Testis (tissue), 3 donors: Measurements from ENCODE around the gene CDH11. TPM values are rescaled to one million over a fixed set of nuclear protein-coding genes. Genes with fewer than 3 reads are reported as not detected.

Source experiments
- DNase-seq: peaks from one replicate; pipeline ENCODE4 v3.0.0-alpha.2; 2019
- H3K27ac ChIP-seq, 2 donors: fragments of 200-600 bp; sonication (generic); one replicate each; pipeline ENCODE4 v1.5.1; 2019
- H3K27me3 ChIP-seq: fragments of 200-600 bp; sonication (generic); one replicate; pipeline ENCODE4 v1.5.1; 2019
- H3K36me3 ChIP-seq: fragments of 200-600 bp; sonication (generic); one replicate; pipeline ENCODE4 v1.5.1; 2017; ENCODE audit warnings: low read depth; ENCODE audit errors: missing control alignments
- H3K4me1 ChIP-seq: fragments of 200-600 bp; sonication (generic); one replicate; pipeline ENCODE4 v1.5.1; 2019
- H3K4me3 ChIP-seq, 2 donors: fragments of 200-600 bp; sonication (generic); one replicate each; pipeline ENCODE4 v1.5.1; 2017 to 2019
- H3K9me3 ChIP-seq: fragments of 200-600 bp; sonication (generic); one replicate; pipeline ENCODE4 v1.5.1; 2017
- POLR2A ChIP-seq: fragments of 450-650 bp; IDR thresholded peaks from one replicate; pipeline ENCODE4 v1.6.1; 2017; ENCODE audit warnings: antibody characterized with exemption, mild to moderate bottlenecking, moderate library complexity
- WGBS, 2 donors: methylation state at CpG; one replicate each; pipeline ENCODE4 v1.1.5; 2018; 5-methylcytosine and 5-hydroxymethylcytosine counted together
- intact Hi-C: fragments of 100-400 bp; cut with DNase I; formaldehyde crosslinking; loops from one replicate; pipeline ENCODE4 v1.15.1; 2023; ENCODE audit warnings: low total_unique reads
- polyA plus RNA-seq: library from polyadenylated mRNA; stranded (reverse); fragments of 350-450 nt; fragmentation: Illumina TruSeq; extraction: RNeasy Lipid Tissue Mini Kit (QIAGEN cat#74804); gene quantifications from one replicate; pipeline ENCODE4 v1.2.3, GENCODE V29; 2014; ENCODE audit warnings: low read depth, low replicate concordance; ENCODE audit not compliant: insufficient read depth
- total RNA-seq, 2 donors: library from RNA; depleted of rRNA; stranded (reverse); fragments of >200 nt; gene quantifications; one replicate each; pipeline ENCODE4 v1.2.3, GENCODE V29; 2016
- TF ChIP-seq, protein P1 (sequence below), 3 experiments: fragments of 450-650 bp in 2 of 3; fragments of 200-600 bp in 1 of 3; sonication (generic) in 1 of 3; IDR thresholded peaks; one replicate each; pipeline ENCODE4 v1.5.1; 2016 to 2019; ENCODE audit warnings: antibody characterized with exemption in 3 of 3, mild to moderate bottlenecking in 2 of 3, moderate library complexity in 1 of 3

The CDH11 gene
- total and polyA plus RNA-seq, 3 donors from 2014 or later = 24.0 to 32.8 (median 32.5) TPM

DNA sequence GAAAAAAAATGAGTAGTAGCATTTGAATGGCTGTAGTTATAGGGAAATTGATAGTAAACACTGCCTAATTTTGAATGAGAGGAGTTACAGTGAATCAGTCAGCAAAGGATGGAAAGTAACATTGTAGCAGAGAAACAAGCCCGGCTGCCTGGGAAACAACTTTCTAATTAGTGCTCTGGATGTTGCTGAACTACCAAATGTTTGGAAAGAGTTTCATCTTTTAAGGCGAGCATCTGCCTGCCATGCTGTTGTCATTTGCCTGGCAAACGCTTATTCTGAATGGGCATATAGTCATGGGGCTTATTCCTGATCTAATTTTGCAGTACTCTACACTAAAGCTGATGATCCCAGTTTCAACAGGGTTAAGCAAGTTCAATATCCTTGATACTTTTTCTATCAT, 138.6 kb downstream of the CDH11 start:
- intact Hi-C loops = no loop called here
- no peak overlapping the region for H3K27ac ChIP-seq
- H3K9me3 ChIP-seq = no peaks in the 10 kb centered on the region
- H3K4me3 ChIP-seq = no peak overlapping the region
- H3K36me3 ChIP-seq = no peaks in the 10 kb centered on the region
- H3K27me3 ChIP-seq = no peaks in the 10 kb centered on the region
- peaks cover 12% of the 10 kb centered on the region for H3K4me1 ChIP-seq
- TF ChIP-seq, protein P1, sequence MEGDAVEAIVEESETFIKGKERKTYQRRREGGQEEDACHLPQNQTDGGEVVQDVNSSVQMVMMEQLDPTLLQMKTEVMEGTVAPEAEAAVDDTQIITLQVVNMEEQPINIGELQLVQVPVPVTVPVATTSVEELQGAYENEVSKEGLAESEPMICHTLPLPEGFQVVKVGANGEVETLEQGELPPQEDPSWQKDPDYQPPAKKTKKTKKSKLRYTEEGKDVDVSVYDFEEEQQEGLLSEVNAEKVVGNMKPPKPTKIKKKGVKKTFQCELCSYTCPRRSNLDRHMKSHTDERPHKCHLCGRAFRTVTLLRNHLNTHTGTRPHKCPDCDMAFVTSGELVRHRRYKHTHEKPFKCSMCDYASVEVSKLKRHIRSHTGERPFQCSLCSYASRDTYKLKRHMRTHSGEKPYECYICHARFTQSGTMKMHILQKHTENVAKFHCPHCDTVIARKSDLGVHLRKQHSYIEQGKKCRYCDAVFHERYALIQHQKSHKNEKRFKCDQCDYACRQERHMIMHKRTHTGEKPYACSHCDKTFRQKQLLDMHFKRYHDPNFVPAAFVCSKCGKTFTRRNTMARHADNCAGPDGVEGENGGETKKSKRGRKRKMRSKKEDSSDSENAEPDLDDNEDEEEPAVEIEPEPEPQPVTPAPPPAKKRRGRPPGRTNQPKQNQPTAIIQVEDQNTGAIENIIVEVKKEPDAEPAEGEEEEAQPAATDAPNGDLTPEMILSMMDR (IDR thresholded peaks at IDR 0.05) = no peak
- no peak for TF ChIP-seq POLR2A
- 58 to 60% methylated on average over 3 of the region's 3 CpGs for WGBS, 2 donors
- peak; percentile 68 for DNase-seq

DNA sequence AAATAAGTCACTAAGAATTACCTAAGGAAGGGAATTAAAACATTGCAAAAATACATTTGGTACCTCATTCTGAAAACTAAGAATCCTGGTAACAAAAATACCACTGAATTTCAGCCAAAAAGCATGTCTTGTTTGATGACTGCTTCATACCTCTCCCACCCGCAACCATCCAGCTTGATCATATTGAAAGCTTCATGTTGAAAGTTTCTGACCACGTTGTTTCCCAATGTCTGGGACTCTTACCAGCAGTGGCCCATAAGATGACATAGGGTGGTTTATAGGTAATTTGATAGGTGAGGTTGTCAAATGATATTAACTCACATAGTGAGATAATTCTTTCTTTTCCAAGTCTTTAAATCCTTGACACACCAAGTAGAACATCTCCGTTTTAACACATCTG, 139.3 kb downstream of the CDH11 start:
- no peaks in the 10 kb centered on the region for H3K27me3 ChIP-seq
- no peak for TF ChIP-seq POLR2A
- TF ChIP-seq, protein P1 (IDR thresholded peaks at IDR 0.05) = no peak
- WGBS, 2 donors = 81 to 83% methylated on average over 3 of the region's 3 CpGs
- intact Hi-C loops = no loop called here
- H3K27ac ChIP-seq = no peak overlapping the region
- H3K4me1 ChIP-seq = peaks cover 12% of the 10 kb centered on the region
- no peak overlapping the region for H3K4me3 ChIP-seq
- no peak for DNase-seq
- H3K36me3 ChIP-seq = no peaks in the 10 kb centered on the region
- H3K9me3 ChIP-seq = no peaks in the 10 kb centered on the region

DNA sequence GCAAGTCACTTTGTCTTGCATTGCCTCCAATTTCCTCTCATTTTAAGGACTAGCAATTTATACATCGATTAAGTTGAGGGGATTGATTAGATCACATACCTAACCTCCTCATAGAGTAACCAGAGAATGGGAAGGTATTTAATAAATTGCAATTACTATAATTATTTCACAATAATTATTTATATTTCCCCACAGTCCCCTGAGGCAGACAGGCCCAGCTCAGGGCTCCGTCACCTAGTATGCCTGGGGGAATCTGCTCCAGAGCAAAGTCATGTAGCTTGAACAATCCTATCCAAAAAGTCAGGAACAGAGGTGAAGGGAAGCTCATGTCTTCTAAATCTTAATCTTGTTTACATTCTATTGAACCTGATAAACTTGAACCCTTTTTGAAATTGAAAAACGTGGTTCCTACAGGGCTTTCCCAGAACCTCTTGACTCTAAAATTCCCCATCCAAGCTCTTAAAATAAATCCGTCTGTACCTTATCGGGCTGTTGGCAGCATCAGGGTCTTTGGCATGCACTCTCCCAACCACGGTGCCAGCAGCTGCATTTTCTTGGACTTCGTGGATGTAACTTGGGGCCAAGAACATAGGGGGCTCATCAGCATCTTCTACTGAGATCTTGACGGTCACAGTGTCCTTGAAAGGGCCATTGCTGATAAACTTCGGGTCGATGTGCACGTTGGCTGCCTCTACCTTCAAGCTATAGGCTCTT, 140.1 kb downstream of the CDH11 start:
- 54 to 59% methylated on average over 11 of the region's 11 CpGs for WGBS, 2 donors
- intact Hi-C loops = no loop called here
- Histone ChIP-seq H3K36me3 (no peaks in the 10 kb centered on the region), H3K9me3 (no peaks in the 10 kb centered on the region), H3K4me1 (peaks cover 12% of the 10 kb centered on the region), H3K27me3 (no peaks in the 10 kb centered on the region), H3K4me3 (no peak overlapping the region), H3K27ac (no peak overlapping the region)
- TF ChIP-seq, protein P1 (IDR thresholded peaks at IDR 0.05) = no peak
- TF ChIP-seq POLR2A = no peak
- no peak for DNase-seq

DNA sequence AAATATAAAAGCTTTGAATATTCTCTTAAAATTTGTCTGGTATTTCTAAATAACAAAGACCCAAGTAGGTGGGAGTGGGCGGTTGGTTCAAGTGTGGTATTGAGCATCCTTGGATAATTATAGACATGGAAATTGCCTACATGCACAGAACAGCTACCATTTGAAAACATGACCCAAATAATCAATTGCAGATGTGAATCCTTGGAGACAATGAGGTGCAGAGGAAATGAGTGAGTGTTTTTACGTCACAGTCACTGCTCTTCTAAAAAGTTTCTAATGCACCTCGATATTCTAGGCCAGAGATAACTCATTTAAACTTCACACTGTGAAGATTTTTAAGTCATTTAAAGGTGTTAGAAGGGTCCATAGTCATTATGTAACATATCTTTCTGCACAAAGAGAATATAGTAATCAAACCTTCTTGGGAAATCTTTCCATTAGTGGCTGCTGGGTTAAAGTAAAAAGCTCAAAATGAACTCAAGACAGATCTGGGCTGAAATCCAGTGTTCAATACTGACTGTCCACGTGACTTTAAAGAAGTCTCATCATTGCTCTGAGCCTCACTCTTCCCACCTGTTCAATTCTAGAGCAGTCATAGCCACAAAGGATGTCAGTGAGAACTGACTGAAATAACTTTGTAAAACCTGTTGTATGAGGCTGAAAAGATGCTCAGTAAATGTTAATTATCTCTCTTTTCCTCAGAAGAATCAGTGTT, 144.5 kb downstream of the CDH11 start:
- H3K27me3 ChIP-seq = no peaks in the 10 kb centered on the region
- TF ChIP-seq POLR2A = no peak
- TF ChIP-seq, protein P1 (IDR thresholded peaks at IDR 0.05) = no peak
- 72 to 80% methylated on average over 4 of the region's 4 CpGs for WGBS, 2 donors
- H3K9me3 ChIP-seq = no peaks in the 10 kb centered on the region
- intact Hi-C loops = no loop called here
- DNase-seq = no peak
- H3K4me1 ChIP-seq = peaks cover 4% of the 10 kb centered on the region
- H3K4me3 ChIP-seq = no peak overlapping the region
- H3K36me3 ChIP-seq = no peaks in the 10 kb centered on the region
- no peak overlapping the region for H3K27ac ChIP-seq
